HG02981 (cell line): ENCODE data around the gene ESAM.

Experiments used
- ATAC-seq: cut with Tn5 transposase; IDR thresholded peaks from one replicate; pipeline ENCODE4 v1.9.1; 2021; ENCODE audit warnings: mild to moderate bottlenecking, moderate library complexity; ENCODE audit not compliant: unreplicated experiment

ESAM gene, protein sequence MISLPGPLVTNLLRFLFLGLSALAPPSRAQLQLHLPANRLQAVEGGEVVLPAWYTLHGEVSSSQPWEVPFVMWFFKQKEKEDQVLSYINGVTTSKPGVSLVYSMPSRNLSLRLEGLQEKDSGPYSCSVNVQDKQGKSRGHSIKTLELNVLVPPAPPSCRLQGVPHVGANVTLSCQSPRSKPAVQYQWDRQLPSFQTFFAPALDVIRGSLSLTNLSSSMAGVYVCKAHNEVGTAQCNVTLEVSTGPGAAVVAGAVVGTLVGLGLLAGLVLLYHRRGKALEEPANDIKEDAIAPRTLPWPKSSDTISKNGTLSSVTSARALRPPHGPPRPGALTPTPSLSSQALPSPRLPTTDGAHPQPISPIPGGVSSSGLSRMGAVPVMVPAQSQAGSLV

DNA sequence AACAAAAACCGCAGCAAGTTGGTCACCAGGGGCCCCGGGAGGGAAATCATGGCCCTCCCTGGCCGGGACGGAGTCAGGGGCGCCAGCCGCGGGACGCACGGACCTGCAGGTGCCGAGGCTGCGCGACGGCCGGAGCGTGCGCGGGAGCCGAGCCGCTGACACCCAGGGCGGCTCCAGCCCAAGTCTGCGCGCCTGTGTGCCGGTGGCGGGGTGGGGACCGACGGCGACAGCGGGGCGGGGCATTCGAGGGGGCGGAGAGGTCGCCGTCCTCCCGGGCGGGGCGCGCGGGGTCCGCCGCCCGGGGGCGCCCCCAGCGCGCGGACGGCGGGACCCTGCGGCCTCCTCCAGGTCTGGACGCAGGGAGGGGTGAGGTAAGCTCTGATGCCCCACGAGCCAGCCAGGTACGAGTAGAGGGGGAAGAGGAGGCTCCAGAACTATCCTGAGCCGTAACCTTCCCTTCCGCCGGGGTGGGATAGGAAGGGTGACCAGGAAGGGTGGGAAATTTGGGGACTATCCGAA, at the start of gene ESAM:
Gene ESAM (minus strand): TSS at position 186 of the 519 bp plus-strand sequence. CDS start 136 bp downstream, at position 50.
- peak; percentile 60 for ATAC-seq

DNA sequence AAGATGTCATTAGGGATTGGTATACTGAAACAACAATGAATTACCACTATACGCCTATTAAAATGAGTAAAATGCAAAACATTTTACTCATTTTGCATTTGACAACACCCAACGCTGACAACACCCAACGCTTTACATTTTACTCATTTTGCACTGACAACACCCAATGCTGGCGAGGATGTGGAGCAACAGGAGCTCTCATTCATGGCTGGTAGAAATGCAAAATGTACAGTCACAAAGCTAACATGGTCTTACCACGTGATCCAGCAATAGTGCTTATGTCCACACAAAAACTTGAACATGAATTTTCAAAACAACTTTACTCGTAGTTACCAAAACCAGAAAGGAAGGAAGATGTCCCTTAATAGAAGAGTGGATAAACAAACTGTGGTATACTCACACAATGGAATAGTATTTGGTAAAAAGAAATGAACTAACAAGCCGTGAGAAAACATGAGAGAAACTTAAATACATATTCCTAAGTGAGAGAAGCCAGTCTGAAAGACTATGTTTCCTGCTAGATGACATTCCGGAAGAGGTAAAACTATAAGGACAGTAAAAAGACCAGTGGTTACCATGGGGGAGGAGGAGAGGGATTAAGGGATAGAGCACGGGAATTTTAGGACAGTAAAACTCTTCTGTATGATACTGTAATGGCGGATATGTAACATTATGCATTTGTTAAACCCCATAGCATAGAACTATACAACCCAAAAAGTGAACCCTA, 49.5 kb upstream of the ESAM start:
- no peak for ATAC-seq

DNA sequence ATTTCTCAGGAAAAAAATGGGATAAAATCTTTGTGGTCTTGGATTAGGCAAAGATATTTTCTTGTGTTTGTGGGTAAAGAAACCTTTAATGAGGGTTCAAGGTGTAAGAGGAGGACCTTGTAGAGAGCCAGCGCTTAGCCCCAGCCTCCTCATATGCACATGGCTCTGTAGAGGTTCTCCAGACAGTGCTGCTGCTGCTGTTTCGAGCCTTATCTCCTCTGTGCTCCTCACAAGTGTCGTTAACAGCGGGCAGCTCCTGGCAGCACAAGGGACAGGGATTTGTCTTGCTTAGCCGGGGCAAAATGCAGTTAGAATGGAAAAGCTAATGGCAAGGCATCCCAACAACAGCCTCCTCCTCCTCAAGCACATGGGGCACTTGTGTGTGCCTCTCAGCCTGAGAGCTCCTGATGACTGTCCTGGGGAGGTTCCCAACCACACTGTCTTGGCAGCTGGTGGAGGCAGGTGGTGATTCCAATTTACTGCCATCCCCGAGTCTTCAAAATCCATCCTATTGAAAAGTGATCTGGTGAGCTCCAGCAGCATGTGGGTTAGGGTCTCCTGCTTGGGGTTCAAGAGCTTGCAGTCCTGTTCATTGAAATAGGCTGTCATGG, 45.7 kb upstream of the ESAM start:
- no peak for ATAC-seq

DNA sequence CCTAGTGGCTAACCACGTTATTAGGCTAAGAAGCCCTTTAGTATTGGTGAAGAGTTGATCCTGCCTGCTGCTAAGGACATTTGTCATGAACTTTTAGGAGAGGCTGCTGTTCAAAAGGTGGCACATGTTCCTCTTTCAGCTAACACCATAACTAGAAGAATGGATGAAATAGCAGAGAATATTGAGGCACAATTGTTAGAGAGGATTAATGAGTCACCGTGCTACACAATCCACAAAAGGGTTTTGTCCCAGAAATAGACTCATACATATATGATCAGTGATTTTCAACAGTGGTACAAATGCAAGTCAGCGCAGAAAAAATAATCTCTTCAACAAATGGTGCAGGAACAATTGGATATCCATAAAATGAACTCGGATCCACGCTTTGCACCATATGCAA, 45.1 kb upstream of the ESAM start:
- ATAC-seq: no peak

DNA sequence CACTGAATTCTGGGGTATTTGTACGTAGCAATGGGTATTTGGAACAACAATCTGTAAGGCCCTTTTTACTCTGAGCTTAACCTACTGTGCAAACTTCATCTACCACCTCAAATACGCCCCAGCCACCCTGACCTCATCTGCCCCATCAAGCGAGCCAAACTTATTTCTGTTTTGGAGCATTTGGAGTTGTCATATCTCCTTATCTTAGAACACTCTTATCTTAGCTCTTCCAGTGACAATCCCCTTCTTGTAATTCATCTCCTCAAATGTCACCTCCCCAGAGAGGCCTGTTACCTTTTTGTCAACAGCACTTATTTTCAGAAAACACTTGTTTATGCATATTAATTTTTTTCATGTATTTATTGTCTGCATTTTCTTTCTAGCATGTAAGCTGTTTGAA, 42.8 kb upstream of the ESAM start:
- no peak for ATAC-seq

DNA sequence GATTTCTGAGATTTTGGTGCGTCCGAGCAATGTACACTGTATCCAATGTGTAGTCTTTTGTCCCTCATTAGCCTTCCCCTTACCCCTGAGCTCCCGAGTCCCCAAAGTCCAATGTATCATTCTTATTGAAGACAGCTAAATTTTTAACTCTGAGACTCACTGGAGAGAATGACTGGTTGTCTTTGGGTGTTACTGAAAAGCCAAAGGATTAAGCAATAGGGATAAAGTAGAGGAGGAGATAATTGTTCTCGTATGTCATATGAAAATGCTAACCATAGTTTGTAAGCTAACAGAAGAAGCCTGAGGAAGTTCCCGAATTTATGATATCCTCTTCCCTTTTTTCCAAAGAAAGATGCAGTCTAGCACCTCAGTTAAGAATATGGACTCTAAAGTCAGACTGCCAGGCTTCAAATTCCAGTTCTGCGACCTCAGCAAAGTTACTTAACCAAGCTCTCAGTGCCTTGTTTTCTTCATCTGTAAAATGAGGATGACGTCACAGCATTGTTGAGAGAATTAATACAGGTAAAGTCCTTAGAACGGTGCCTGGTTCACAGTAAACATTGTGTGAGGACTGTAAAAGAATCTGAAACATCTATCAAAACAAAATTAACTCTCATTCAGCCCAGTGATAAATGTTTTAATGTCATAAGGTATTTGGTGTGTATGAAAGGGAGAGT, 39.7 kb upstream of the ESAM start:
- ATAC-seq: no peak

DNA sequence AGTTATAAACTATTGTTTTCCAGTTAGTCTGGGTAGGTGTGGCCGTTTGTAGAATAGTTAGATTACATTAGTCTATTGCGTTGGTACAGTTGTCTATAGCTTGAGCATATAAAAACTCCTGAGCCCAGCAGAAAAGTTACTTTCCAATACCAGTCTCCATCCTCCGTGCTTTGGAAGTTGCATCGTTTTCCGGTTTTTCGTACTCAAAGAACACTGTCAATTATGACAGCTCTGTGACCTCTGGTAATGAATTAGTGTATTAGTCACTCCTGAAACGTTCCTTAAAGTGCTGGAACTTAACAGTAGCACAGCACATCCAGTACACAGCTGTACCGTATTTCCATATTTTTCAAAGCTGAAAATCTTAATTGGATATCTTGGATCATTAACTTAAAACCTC, 38.9 kb upstream of the ESAM start:
- ATAC-seq: no peak

DNA sequence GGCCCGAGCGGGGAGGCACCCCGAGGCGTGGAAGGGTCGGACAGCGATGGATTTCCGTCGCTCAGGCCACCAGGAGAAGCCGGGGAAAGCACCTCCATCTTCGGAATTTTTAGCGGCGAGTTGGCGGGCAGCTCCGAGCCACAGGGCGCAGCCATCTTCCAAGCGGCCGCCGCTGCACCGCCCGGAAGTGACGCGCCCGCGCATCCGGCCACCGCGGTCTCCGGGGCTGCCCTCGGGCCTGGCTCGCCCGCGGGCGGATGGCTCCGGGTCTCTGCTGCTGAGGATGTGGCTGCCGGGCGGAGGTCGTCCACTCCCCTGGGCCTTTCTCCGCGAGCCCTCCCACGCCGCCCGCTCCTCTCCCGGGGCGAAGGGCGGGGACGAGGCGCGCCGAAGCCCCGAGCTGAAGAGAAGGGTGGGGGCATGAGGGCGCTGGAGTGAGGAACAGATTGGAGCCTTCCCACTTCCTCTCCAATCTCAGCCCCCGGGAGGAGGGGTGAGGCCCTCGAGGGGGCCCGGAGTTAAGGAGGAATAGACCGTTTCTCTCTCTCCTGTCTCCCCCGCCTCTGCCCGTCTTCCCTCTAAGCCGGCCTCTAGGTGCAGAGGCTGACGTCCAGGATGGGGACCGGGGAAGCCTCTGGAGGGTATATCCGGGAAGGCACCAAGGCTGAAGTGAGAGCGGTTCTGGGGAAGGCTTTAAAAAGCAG, 38.3 kb upstream of the ESAM start, which contains the start of gene MSANTD2:
Gene MSANTD2 (minus strand): TSS at position 181 of the 704 bp plus-strand sequence. CDS start 26 bp downstream, at position 155.
- peak; percentile 84 for ATAC-seq

DNA sequence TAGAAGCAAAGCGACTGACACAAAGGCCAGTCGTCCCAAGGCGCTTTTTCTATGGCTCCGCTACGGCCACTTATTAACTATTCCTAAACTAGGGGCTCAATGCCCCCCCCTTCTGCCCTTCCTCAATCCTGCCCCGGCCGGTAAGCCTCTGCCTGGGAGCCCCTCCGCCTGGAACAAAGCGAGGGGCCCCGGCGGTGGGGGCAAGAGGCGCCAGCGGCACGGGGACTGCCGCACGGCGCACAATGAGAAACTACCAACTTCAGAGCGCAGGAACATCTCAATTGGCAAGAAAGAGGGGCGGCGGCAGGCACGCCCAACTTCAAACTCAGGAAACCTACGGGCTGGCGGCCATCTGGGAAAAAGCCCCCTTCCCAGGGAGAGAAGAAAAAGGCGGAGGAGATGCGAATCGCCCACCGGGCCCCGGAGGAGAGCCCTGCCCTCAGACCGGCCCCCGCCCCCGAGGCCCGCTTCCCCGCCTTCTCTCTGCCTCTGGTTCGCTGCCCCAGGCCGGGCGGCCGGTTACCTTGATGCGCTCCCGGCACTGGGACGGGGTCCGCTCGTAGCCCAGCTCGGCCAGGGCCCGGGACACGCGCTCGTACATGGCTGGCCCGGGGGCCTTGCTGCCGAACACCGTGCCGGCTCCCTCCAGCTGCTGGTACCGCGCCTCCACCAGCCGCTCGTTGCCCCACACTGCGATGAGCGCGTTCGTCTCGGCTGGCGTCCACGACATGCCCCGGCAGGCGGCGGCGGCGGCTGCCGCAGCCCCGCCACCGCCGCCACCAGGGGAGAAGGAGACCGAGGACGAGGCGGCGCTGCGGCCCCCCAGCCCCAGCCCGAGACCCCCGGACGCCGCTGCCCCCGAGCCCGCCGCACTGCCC, 37.5 kb upstream of the ESAM start:
- peak; percentile 35 for ATAC-seq

DNA sequence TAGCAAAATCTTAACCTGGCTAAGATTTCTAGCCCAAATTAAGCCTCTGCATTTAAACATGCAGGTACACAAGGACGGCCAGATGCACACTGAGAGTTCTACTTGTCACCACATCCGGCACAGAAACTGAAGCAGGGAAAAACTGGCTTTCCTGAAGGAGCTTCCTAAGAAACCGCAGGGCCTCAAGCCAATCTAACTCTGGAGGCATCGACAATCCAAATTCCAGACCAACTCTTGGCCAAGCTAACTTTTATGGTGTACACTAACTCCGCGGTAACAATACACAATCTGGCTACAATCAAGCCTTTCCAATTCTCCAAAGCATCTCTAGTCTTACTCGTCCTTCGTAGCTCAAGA, 36.9 kb upstream of the ESAM start:
- peak; percentile 23 for ATAC-seq

DNA sequence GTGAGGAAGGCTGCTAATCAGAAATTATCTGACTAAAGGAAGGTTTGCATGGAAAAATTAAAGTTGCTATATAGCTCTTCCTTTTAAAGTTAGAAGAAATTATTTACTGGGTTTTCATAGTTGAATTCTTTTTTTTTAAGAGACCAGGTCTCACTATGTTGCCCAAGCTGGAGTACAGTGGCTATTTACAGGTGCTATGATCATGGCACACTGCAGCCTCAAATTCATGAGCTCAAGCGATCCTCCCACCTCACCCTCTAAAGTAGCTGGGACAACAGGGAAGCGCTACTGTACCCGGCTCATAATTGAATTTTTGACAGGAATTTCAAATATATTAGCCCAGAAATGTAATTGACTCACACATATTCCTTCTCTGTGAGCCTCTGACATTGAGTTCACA, 34.2 kb upstream of the ESAM start:
- no peak for ATAC-seq

DNA sequence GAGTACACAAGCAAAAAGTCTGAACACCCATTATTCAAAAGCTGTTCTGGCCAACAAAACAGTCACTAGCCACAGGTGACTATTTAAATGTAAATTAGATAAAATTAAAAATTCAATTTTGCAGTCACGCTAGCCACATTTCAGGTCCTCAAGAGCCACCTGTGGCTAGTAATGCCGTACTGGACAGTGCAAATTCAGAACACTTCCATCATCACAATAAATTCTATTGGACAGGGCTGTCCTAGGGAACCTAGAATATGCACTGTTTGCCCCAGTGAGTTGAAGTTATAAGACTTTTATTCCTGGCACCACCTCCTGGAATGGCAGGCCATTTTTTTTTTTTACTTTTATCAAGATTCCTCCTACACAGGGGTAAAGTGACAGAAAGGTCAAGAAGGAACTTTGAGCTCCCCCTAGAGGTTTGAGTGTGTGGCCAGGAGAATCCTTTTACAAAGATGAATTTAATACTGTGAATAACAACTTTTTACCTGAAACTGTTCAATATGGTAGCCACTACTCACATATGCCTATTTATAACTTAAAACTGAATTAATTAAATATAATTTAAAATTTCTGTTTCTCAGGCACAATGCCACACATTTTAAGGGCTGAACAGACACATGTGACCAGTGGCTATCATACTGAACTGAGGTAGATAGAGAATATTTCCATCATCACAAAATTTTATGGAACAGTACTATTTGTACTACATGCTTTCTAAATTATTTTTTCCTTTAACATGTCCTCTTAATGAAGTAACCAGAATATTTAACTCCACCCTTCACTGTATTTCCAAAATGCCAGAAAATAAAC, 31.6 kb upstream of the ESAM start:
- peak; percentile 48 for ATAC-seq

DNA sequence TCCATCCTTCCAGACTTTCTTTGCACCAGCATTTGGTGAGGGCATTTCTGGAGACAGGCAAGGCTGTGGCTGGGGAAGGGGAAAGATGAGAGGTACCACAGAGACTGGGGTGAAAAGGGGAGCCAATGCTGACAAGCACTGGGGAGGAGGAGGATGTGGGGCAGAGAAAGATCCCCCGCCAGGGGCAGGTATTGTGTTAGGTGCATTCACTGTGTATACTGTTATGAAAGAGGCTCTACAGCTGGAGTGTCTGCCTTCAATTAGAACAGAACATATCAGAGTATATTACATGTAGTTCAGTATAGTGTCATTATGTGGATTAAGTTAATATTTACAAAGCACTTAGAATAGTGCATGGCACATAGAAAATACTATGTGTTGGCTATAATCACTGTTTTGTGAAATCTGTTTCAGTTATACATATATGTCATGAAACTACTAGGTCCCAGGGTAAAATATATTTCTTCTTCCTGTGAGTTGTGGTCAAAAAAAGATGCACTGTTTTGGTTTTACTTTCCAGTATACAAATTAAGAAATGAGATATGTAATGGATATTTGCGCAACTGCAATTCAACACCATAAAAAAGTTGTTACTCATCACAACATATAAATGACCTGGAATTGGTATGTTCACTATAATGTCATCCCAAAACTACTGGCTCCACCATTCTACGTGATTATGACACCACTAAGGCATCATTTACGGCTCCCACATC, 29.7 kb upstream of the ESAM start:
- peak; percentile 83 for ATAC-seq

DNA sequence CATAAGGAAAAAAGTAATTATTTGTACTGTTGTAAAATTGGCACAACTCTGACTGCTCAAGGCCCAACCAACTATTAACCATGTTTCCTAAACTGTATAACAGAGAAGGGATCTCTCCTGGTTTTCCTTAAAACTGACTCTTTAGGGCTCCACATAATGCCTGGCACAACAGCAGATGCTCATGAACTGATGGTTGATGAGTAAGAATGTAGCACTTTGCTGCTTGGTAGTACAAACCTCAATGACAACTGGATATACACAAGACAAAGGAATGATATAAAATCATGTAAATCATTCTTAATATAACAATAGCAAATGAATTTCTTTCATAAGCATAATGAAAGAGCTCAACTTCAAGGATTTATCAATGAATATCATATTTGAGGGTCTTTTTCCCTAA, 26.4 kb upstream of the ESAM start:
- ATAC-seq: no peak

DNA sequence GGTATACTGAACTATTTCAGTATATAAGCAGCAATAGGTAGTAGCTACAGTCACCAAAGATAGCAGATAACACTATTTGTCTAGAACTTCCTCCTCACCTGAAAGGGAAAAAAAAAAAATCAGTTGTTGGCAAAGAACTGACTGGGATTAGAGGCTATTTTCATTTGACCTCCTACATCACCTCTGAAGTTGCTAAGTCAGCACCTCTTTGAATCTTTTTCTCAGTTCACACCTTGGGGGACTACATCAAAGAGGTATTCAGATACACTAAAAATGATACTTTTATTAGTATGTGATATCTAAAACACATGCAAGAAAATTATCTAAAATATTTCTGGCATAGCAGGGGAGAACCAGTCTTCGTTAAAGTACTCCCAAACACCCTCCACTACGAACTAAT, 22.0 kb upstream of the ESAM start:
- no peak for ATAC-seq

DNA sequence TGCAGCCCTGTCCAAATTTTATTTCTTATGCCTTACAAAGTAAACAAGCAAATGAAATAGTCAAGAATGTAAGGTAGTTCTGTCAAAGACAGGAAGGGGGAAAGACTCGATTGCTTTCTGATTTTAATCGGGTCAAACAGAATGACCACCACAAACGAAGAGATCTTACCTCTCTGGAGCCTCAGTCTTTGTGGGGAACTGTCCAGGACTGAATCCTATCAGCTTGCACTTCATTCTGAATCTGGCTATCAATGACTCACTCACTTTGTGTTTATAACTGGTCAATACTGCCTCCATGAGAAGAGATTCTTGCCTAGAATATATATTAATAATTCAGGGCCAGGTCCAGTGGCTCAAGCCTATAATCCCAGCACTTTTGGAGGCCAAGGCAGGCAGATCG, 20.9 kb upstream of the ESAM start:
- no peak for ATAC-seq

DNA sequence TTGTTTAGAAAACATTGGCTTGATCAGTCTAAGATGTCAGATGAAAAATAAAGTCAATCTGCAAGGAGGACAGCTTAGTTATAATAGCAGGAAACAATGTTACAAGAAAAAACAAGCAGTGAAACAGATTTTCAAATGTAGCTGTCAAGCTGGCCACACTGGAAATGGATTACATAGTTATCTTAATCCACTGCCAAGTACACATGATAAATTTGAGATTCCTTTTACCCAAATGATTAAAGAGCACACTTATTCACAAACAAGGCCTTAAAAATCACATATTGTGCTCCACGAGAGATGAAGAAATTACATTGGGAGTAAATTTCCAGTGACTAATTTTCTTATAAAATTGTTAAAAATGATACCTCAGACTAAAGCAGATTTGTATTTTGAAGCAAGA, 17.5 kb upstream of the ESAM start:
- no peak for ATAC-seq

DNA sequence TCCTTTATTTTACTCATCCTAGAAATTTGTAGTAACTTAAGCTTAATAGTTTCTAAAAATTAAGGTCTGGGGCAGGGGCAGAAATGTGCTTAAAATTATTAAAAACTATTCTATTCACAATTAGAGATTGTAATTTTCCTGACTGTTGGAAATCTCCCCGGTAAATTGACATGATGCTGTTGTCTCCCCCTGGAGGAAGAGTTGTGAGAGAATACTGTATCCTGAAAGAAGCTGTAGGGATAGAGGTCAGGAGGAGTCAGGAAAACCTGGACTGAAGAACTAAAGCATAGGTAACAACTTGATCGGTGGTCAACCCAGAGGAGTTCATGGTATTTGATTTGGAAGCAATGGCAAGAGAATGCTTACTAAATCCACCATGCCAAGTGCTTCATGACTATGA, 16.2 kb upstream of the ESAM start:
- no peak for ATAC-seq
